HepG2 (cell line): ENCODE data around the gene SNED1. TPM values are rescaled to one million over a fixed set of nuclear protein-coding genes. Genes with fewer than 3 reads are reported as not detected.
"Not testable (repeated sequence)": the region's sequence is repeated elsewhere in the genome, so short reads cannot be mapped to it uniquely, and the experiment has no call there.

Experiments used
- FOSL2 ChIP-seq: sonication (generic); formaldehyde crosslinking; IDR thresholded peaks from 2 replicates; pipeline ENCODE4 v1.4.0; 2020; ENCODE audit warnings: missing genetic modification reagents
- GABPB1 ChIP-seq: IDR thresholded peaks from 2 replicates; pipeline ENCODE4 v1.6.1; 2016; ENCODE audit warnings: mild to moderate bottlenecking, missing genetic modification reagents, moderate library complexity, missing compliant biosample characterization
- MIER2 ChIP-seq: IDR thresholded peaks from 2 replicates; pipeline ENCODE4 v1.6.1; 2016; ENCODE audit warnings: missing biosample characterization, missing genetic modification reagents
- NONO ChIP-seq, 2 experiments: fragments of 450-650 bp in 1 of 2; sonication (generic) in 1 of 2; formaldehyde crosslinking in 1 of 2; IDR thresholded peaks in 1 of 2; conservative IDR thresholded peaks in 1 of 2; 2 replicates each; pipeline versions ENCODE4 v1.6.1 to v1.8.0; 2017 to 2022; ENCODE audit warnings: mild to moderate bottlenecking in 1 of 2, missing genetic modification reagents in 1 of 2, moderate library complexity in 1 of 2
- NR2C2 ChIP-seq: sonication (generic); formaldehyde crosslinking; IDR thresholded peaks from 2 replicates; pipeline ENCODE4 v1.4.0; 2020; ENCODE audit warnings: missing genetic modification reagents, mild to moderate bottlenecking, moderate library complexity, borderline replicate concordance
- TBX2 ChIP-seq: sonication (generic); formaldehyde crosslinking; IDR thresholded peaks from 2 replicates; pipeline ENCODE4 v1.5.0; 2020; ENCODE audit warnings: missing genetic modification reagents, mild to moderate bottlenecking, borderline replicate concordance
- ZNF205 ChIP-seq: IDR thresholded peaks from 2 replicates; pipeline ENCODE4 v1.6.1; 2018; ENCODE audit warnings: missing biosample characterization, missing genetic modification reagents
- ZNF605 ChIP-seq: sonication (generic); formaldehyde crosslinking; IDR thresholded peaks from 2 replicates; pipeline ENCODE4 v1.8.0; 2022; ENCODE audit warnings: mild to moderate bottlenecking, missing genetic modification reagents
- polyA plus RNA-seq, 8 experiments: library from polyadenylated mRNA; depleted of rRNA in 3 of 8; stranded (reverse) in 7 of 8; unstranded in 1 of 8; fragments of >200 nt; fragmentation: Illumina TruSeq in 4 of 8; extraction: Trizol in 4 of 8; gene quantifications; 2 replicates each; pipeline versions ENCODE4 v1.2.1 to v1.2.3, GENCODE V29; 2011 to 2016; ENCODE audit warnings: low read depth in 4 of 8, missing spikeins in 1 of 8, mixed read lengths in 1 of 8; ENCODE audit not compliant: insufficient read depth in 1 of 8
- total RNA-seq, 5 experiments: library from RNA; depleted of rRNA; stranded (reverse); fragments of >200 nt; fragmentation: Illumina TruSeq; extraction: Trizol; gene quantifications; 2 replicates each; pipeline ENCODE4 v1.2.3, GENCODE V29; 2016; ENCODE audit warnings: low read depth in 1 of 5
- TF ChIP-seq, protein P1 (sequence below): sonication (generic); formaldehyde crosslinking; IDR thresholded peaks from 2 replicates; pipeline ENCODE4 v1.4.0; 2020; ENCODE audit warnings: missing genetic modification reagents, borderline replicate concordance
- TF ChIP-seq, protein P2 (sequence below): sonication (generic); formaldehyde crosslinking; IDR thresholded peaks from 2 replicates; pipeline ENCODE4 v1.4.0; 2020; ENCODE audit warnings: missing genetic modification reagents, borderline replicate concordance
- TF ChIP-seq, protein P3 (sequence below): sonication (generic); formaldehyde crosslinking; IDR thresholded peaks from 2 replicates; pipeline ENCODE4 v1.4.0; 2020; ENCODE audit warnings: mild to moderate bottlenecking, missing genetic modification reagents, borderline replicate concordance
- TF ChIP-seq, protein P4 (sequence below): sonication (generic); formaldehyde crosslinking; IDR thresholded peaks from 2 replicates; pipeline ENCODE4 v1.4.0; 2020; ENCODE audit warnings: mild to moderate bottlenecking, missing genetic modification reagents
- TF ChIP-seq, protein P5 (sequence below): IDR thresholded peaks from 2 replicates; pipeline ENCODE4 v1.6.1; 2016; ENCODE audit warnings: missing compliant biosample characterization, missing genetic modification reagents, borderline replicate concordance

The SNED1 gene
- total and polyA plus RNA-seq, 2 of the 13 experiments (the other 11 are each of a cell fraction or from before 2014, with no cell fraction given) = 0.15 to 0.65 TPM

DNA sequence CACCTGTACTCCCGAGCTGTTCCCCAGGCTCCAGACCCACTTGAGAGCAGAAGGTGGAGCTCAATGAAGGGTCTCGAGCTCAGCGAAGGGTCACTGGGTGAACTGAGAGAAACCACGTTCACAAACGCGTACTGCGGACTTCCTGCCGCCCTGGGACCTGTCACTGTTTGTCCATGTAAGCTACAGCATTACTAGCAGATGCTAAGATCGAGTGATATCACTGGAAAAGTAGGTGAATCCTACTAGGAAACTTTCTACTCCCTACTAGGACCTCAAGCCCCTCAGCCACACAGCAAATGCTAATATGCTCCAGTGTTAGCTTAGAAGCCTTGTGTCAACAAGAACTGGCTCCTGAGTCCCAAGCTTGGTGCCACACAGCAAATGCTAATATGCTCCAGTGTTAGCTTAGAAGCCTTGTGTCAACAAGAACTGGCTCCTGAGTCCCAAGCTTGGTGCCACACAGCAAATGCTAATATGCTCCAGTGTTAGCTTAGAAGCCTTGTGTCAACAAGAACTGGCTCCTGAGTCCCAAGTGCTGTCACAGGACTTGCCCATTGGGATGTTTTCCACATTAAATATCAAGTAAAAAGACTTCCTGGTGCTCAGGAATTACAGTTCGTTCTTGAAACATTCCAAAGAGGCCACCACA is 94.8 kb downstream of the SNED1 start (continued):
- TF ChIP-seq, protein P1, sequence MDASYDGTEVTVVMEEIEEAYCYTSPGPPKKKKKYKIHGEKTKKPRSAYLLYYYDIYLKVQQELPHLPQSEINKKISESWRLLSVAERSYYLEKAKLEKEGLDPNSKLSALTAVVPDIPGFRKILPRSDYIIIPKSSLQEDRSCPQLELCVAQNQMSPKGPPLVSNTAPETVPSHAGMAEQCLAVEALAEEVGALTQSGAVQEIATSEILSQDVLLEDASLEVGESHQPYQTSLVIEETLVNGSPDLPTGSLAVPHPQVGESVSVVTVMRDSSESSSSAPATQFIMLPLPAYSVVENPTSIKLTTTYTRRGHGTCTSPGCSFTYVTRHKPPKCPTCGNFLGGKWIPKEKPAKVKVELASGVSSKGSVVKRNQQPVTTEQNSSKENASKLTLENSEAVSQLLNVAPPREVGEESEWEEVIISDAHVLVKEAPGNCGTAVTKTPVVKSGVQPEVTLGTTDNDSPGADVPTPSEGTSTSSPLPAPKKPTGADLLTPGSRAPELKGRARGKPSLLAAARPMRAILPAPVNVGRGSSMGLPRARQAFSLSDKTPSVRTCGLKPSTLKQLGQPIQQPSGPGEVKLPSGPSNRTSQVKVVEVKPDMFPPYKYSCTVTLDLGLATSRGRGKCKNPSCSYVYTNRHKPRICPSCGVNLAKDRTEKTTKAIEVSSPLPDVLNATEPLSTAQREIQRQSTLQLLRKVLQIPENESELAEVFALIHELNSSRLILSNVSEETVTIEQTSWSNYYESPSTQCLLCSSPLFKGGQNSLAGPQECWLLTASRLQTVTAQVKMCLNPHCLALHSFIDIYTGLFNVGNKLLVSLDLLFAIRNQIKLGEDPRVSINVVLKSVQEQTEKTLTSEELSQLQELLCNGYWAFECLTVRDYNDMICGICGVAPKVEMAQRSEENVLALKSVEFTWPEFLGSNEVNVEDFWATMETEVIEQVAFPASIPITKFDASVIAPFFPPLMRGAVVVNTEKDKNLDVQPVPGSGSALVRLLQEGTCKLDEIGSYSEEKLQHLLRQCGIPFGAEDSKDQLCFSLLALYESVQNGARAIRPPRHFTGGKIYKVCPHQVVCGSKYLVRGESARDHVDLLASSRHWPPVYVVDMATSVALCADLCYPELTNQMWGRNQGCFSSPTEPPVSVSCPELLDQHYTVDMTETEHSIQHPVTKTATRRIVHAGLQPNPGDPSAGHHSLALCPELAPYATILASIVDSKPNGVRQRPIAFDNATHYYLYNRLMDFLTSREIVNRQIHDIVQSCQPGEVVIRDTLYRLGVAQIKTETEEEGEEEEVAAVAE (CRISPR knock-in tag) = peak; percentile 49; the same call in 1 of the 2 replicates
- TF ChIP-seq NONO (IDR thresholded peaks at IDR 0.05) = not testable (repeated sequence)
- TF ChIP-seq NONO (CRISPR knock-in tag; conservative IDR thresholded peaks at IDR 0.05) = peak; percentile 70
- TF ChIP-seq ZNF605 (CRISPR knock-in tag) = 0 out of 2 replicates have a peak, but pooled peaks have one; percentile 60
- TF ChIP-seq, protein P2, sequence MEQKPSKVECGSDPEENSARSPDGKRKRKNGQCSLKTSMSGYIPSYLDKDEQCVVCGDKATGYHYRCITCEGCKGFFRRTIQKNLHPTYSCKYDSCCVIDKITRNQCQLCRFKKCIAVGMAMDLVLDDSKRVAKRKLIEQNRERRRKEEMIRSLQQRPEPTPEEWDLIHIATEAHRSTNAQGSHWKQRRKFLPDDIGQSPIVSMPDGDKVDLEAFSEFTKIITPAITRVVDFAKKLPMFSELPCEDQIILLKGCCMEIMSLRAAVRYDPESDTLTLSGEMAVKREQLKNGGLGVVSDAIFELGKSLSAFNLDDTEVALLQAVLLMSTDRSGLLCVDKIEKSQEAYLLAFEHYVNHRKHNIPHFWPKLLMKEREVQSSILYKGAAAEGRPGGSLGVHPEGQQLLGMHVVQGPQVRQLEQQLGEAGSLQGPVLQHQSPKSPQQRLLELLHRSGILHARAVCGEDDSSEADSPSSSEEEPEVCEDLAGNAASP (CRISPR knock-in tag) = peak; percentile 68; the same call in 1 of the 2 replicates
- TF ChIP-seq NR2C2 (CRISPR knock-in tag) = peak; percentile 19; the same call in 1 of the 2 replicates
- TF ChIP-seq, protein P3, sequence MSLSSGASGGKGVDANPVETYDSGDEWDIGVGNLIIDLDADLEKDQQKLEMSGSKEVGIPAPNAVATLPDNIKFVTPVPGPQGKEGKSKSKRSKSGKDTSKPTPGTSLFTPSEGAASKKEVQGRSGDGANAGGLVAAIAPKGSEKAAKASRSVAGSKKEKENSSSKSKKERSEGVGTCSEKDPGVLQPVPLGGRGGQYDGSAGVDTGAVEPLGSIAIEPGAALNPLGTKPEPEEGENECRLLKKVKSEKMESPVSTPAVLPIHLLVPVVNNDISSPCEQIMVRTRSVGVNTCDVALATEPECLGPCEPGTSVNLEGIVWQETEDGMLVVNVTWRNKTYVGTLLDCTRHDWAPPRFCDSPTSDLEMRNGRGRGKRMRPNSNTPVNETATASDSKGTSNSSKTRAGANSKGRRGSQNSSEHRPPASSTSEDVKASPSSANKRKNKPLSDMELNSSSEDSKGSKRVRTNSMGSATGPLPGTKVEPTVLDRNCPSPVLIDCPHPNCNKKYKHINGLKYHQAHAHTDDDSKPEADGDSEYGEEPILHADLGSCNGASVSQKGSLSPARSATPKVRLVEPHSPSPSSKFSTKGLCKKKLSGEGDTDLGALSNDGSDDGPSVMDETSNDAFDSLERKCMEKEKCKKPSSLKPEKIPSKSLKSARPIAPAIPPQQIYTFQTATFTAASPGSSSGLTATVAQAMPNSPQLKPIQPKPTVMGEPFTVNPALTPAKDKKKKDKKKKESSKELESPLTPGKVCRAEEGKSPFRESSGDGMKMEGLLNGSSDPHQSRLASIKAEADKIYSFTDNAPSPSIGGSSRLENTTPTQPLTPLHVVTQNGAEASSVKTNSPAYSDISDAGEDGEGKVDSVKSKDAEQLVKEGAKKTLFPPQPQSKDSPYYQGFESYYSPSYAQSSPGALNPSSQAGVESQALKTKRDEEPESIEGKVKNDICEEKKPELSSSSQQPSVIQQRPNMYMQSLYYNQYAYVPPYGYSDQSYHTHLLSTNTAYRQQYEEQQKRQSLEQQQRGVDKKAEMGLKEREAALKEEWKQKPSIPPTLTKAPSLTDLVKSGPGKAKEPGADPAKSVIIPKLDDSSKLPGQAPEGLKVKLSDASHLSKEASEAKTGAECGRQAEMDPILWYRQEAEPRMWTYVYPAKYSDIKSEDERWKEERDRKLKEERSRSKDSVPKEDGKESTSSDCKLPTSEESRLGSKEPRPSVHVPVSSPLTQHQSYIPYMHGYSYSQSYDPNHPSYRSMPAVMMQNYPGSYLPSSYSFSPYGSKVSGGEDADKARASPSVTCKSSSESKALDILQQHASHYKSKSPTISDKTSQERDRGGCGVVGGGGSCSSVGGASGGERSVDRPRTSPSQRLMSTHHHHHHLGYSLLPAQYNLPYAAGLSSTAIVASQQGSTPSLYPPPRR = peak; percentile 99
- TF ChIP-seq GABPB1 (CRISPR knock-in tag) = 0 out of 2 replicates have a peak, but pooled peaks have one; percentile 12
- peak; percentile 88; the same call in 1 of the 2 replicates for TF ChIP-seq ZNF205
- peak; percentile 64 for TF ChIP-seq FOSL2 (CRISPR knock-in tag)
- TF ChIP-seq, protein P4, sequence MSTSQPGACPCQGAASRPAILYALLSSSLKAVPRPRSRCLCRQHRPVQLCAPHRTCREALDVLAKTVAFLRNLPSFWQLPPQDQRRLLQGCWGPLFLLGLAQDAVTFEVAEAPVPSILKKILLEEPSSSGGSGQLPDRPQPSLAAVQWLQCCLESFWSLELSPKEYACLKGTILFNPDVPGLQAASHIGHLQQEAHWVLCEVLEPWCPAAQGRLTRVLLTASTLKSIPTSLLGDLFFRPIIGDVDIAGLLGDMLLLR = peak; percentile 55; the same call in 1 of the 2 replicates
- TF ChIP-seq MIER2 (CRISPR knock-in tag) = 0 out of 2 replicates have a peak, but pooled peaks have one; percentile 26
- peak; percentile 98 for TF ChIP-seq TBX2 (CRISPR knock-in tag)
- TF ChIP-seq, protein P5, sequence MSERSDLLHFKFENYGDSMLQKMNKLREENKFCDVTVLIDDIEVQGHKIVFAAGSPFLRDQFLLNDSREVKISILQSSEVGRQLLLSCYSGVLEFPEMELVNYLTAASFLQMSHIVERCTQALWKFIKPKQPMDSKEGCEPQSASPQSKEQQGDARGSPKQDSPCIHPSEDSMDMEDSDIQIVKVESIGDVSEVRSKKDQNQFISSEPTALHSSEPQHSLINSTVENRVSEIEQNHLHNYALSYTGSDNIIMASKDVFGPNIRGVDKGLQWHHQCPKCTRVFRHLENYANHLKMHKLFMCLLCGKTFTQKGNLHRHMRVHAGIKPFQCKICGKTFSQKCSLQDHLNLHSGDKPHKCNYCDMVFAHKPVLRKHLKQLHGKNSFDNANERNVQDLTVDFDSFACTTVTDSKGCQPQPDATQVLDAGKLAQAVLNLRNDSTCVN (CRISPR knock-in tag) = peak; percentile 88
